GM19023 (cell line): ENCODE data around the gene KNOP1.

Experiments
- ATAC-seq: cut with Tn5 transposase; IDR thresholded peaks from one replicate; pipeline ENCODE4 v1.9.1; 2021; ENCODE audit warnings: mild to moderate bottlenecking, moderate library complexity; ENCODE audit not compliant: unreplicated experiment

KNOP1 gene

GRCh38 chr16:19708296-19709205 is 9.5 kb downstream of the KNOP1 start:
- no peak for ATAC-seq

GRCh38 chr16:19707569-19708295 is 10.3 kb downstream of the KNOP1 start:
- ATAC-seq: no peak

- ATAC-seq: no peak
Observed at GRCh38 chr16:19706846-19707245, 11.2 kb downstream of the KNOP1 start.

GRCh38 chr16:19705843-19706242 is 12.2 kb downstream of the KNOP1 start:
- no peak for ATAC-seq

GRCh38 chr16:19705146-19705501 is 12.9 kb downstream of the KNOP1 start:
- no peak for ATAC-seq

- no peak for ATAC-seq
Observed at GRCh38 chr16:19704321-19705145, 13.5 kb downstream of the KNOP1 start.

- ATAC-seq: no peak
Observed at GRCh38 chr16:19703172-19703889, 14.7 kb downstream of the KNOP1 start.

- no peak for ATAC-seq
Observed at GRCh38 chr16:19701091-19701490, 16.9 kb downstream of the KNOP1 start.

- no peak for ATAC-seq
Observed at GRCh38 chr16:19700319-19700781, 17.7 kb downstream of the KNOP1 start.

- ATAC-seq: no peak
Observed at GRCh38 chr16:19699472-19699871, 18.6 kb downstream of the KNOP1 start.

GRCh38 chr16:19698480-19699465 is 19.3 kb downstream of the KNOP1 start:
- no peak for ATAC-seq

- no peak for ATAC-seq
Observed at GRCh38 chr16:19697756-19698318, 20.2 kb downstream of the KNOP1 start.

GRCh38 chr16:19696961-19697360 is 21.1 kb downstream of the KNOP1 start:
- ATAC-seq: no peak

- no peak for ATAC-seq
Observed at GRCh38 chr16:19696328-19696727, 21.7 kb downstream of the KNOP1 start.

GRCh38 chr16:19694989-19695388 is 23.0 kb downstream of the KNOP1 start:
- ATAC-seq: no peak

- ATAC-seq: no peak
Observed at GRCh38 chr16:19691161-19691711, 26.8 kb downstream of the KNOP1 start.

- no peak for ATAC-seq
Observed at GRCh38 chr16:19690196-19690595, 27.8 kb downstream of the KNOP1 start.

GRCh38 chr16:19689342-19689741 is 28.7 kb downstream of the KNOP1 start:
- no peak for ATAC-seq
